Lung (tissue), 12 donors: ENCODE results near the gene MAPKAPK2. TPM values are rescaled to one million over a fixed set of nuclear protein-coding genes. Genes with fewer than 3 reads are reported as not detected.
A peak's percentile ranks its signal among the peaks of the same experiment; 100 is the strongest.

Experiments used
- ATAC-seq: fragments of 200-7000 bp; cut with Tn5 transposase; one replicate; pipeline ENCODE4 v1.9.1; 2020; ENCODE audit warnings: moderate number of reproducible peaks; ENCODE audit not compliant: insufficient read depth, low FRiP score
- DNase-seq, 3 donors: peaks; one replicate each; pipeline ENCODE4 v3.0.0-alpha.2; 2013 to 2017
- H3K27ac ChIP-seq, 2 donors: one replicate each; pipeline ENCODE4 v1.5.1; 2013; ENCODE audit warnings: mild to moderate bottlenecking in 2 of 2, moderate library complexity in 2 of 2, control low read depth in 1 of 2, inconsistent platforms in 1 of 2, low read depth in 1 of 2, low read length in 1 of 2
- H3K27me3 ChIP-seq, 3 donors: one replicate each; pipeline ENCODE4 v1.5.1; 2013; ENCODE audit warnings: low read length in 2 of 3; ENCODE audit not compliant: control insufficient read depth in 3 of 3, insufficient read depth in 3 of 3
- H3K36me3 ChIP-seq, 4 donors: one replicate each; pipeline ENCODE4 v1.5.1; 2013; ENCODE audit warnings: low read length in 4 of 4, mild to moderate bottlenecking in 1 of 4, moderate library complexity in 1 of 4; ENCODE audit not compliant: control insufficient read depth in 4 of 4, insufficient read depth in 4 of 4
- H3K4me1 ChIP-seq, 5 donors: one replicate each; pipeline ENCODE4 v1.5.1; 2013; ENCODE audit warnings: low read length in 5 of 5, mild to moderate bottlenecking in 2 of 5, moderate library complexity in 1 of 5; ENCODE audit not compliant: control insufficient read depth in 5 of 5, insufficient read depth in 5 of 5
- H3K4me3 ChIP-seq: one replicate; pipeline ENCODE4 v1.5.1; 2013; ENCODE audit warnings: mild to moderate bottlenecking, control low read depth, moderate library complexity
- H3K9ac ChIP-seq, 2 donors: one replicate each; pipeline ENCODE4 v1.5.1; 2013; ENCODE audit warnings: low read length in 2 of 2, control low read depth in 1 of 2; ENCODE audit not compliant: insufficient read depth in 1 of 2
- H3K9me3 ChIP-seq, 4 donors: one replicate each; pipeline ENCODE4 v1.5.1; 2013; ENCODE audit warnings: low read length in 3 of 4, mild to moderate bottlenecking in 1 of 4, moderate library complexity in 1 of 4; ENCODE audit not compliant: control insufficient read depth in 4 of 4, insufficient read depth in 3 of 4
- WGBS, 2 donors: extraction: QIAGEN DNeasy Blood & Tissue Kit; methylation state at CpG; one replicate each; pipeline ENCODE4 v1.1.7; 2013; 5-methylcytosine and 5-hydroxymethylcytosine counted together
- polyA plus RNA-seq, 2 donors: library from polyadenylated mRNA; stranded (reverse); fragments of 200-250 nt; gene quantifications; one replicate each; pipeline ENCODE4 v1.2.1, GENCODE V29; 2013
- total RNA-seq, 2 donors: library from RNA; depleted of rRNA in 1 of 2; stranded (reverse); fragments of >200 nt in 1 of 2; gene quantifications; one replicate each; pipeline ENCODE4 v1.2.1, GENCODE V29; 2014 to 2021
- TF ChIP-seq, protein P1 (sequence below): IDR thresholded peaks from 2 replicates; pipeline ENCODE4 v1.5.1; 2012; ENCODE audit warnings: mild to moderate bottlenecking; ENCODE audit errors: control extremely low read depth, extremely low read depth
- donor health status: control.
- donor health status: control.
- donor health status: Bipolar disorder and iron deficiency.
- donor health status: healthy.
- donor health status: DM: yes; HTN: yes; CAD: no.

The MAPKAPK2 gene
- total and polyA plus RNA-seq, 4 donors: 35.8 to 116 (median 75.1) TPM

DNA sequence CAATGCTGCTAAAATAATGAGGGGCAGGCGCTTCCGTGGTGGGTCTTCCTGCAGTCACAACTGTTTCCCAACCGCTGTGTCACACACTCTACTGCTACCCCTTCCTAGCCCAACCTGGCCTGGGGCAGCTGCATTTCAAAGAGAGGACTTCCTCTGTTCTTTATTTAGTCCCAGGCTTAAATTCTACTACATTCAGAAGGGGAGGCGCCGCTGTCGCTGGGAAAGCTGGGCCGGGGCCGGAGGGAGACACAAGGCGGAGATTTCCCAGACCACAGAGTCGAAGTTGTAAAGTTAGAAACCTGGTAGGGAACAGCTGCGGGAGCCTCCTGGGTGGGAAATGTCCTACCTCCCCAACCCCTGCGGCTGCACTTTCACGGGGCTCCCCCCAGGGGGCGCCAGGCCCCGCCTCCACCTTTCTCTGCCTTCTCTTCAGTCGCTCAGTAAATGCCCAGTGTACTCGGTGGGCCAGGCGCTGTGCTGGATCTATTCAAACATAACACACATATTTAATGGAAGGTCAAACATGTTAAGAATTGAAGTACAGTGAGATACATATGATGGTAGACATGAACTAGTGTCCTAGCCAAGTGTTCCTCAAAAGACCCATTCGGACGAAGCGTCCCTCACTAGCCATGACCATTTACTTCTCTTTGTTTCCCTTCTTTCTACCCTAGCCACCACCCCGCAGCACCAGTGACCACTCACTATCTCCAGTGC lies 26.3 kb upstream of the MAPKAPK2 start:
- H3K4me3 ChIP-seq: no peak overlapping the region
- no peak for ATAC-seq

GRCh38 chr1:206658981-206659273 lies 25.8 kb upstream of the MAPKAPK2 start:
- H3K27me3 ChIP-seq: peaks cover 0 to 18% (median 0%) of the 10 kb centered on the region in 3 donors
- no peaks in the 10 kb centered on the region for H3K9me3 ChIP-seq
- H3K36me3 ChIP-seq: no peaks in the 10 kb centered on the region
- WGBS, 2 donors: 67 to 78% methylated on average over 7 of the region's 7 CpGs
- DNase-seq (no peak), ATAC-seq (no peak)
- H3K9ac ChIP-seq: no peak overlapping the region
- H3K4me1 ChIP-seq: peaks cover 0 to 34% (median 9%) of the 10 kb centered on the region in 5 donors
- TF ChIP-seq, protein P1, sequence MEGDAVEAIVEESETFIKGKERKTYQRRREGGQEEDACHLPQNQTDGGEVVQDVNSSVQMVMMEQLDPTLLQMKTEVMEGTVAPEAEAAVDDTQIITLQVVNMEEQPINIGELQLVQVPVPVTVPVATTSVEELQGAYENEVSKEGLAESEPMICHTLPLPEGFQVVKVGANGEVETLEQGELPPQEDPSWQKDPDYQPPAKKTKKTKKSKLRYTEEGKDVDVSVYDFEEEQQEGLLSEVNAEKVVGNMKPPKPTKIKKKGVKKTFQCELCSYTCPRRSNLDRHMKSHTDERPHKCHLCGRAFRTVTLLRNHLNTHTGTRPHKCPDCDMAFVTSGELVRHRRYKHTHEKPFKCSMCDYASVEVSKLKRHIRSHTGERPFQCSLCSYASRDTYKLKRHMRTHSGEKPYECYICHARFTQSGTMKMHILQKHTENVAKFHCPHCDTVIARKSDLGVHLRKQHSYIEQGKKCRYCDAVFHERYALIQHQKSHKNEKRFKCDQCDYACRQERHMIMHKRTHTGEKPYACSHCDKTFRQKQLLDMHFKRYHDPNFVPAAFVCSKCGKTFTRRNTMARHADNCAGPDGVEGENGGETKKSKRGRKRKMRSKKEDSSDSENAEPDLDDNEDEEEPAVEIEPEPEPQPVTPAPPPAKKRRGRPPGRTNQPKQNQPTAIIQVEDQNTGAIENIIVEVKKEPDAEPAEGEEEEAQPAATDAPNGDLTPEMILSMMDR: no peak
- H3K27ac ChIP-seq: peak overlapping the region in 1 of 2 donors; percentile 89
- no peak overlapping the region for H3K4me3 ChIP-seq

More for the DNA sequence above, 26.3 kb upstream of the MAPKAPK2 start:
- no peaks in the 10 kb centered on the region for H3K9me3 ChIP-seq
- H3K9ac ChIP-seq: no peak overlapping the region
- TF ChIP-seq, protein P1: no peak
- peaks cover 0 to 33% (median 8%) of the 10 kb centered on the region in 5 donors for H3K4me1 ChIP-seq
- H3K27ac ChIP-seq: peak overlapping the region in 1 of 2 donors; percentile 89
- H3K36me3 ChIP-seq: no peaks in the 10 kb centered on the region
- DNase-seq: peak in 1 of 3 donors; percentile 37
- WGBS, 2 donors: 20 to 30% methylated on average over 22 of the region's 22 CpGs
- peaks cover 0 to 17% (median 0%) of the 10 kb centered on the region in 3 donors for H3K27me3 ChIP-seq

DNA sequence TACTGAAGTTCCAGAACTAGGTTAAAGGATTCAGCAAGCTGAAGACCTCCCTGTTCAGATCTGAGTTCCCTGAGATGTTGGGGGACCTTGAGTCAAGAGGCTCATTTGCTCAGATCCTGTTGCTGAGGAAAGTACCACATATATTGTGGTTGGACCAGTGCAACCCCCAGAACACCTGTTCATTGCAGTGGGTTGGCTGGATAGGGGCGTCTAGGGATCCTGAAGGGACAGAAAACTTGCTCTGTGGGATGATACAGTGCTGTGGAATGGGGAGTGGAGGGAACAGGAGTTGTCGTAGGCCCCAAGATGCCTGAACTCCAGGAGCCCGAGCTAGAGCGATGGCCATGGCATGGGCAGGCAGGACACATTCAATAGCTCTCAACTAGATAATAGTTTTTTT lies 24.6 kb upstream of the MAPKAPK2 start:
- no peak overlapping the region for H3K9ac ChIP-seq
- TF ChIP-seq, protein P1: no peak
- DNase-seq (no peak), ATAC-seq (no peak)
- no peaks in the 10 kb centered on the region for H3K36me3 ChIP-seq
- peaks cover 0 to 24% (median 9%) of the 10 kb centered on the region in 5 donors for H3K4me1 ChIP-seq
- peak overlapping the region in 1 of 2 donors; percentile 89 for H3K27ac ChIP-seq
- peaks cover 0 to 18% (median 0%) of the 10 kb centered on the region in 3 donors for H3K27me3 ChIP-seq
- no peaks in the 10 kb centered on the region for H3K9me3 ChIP-seq
- H3K4me3 ChIP-seq: no peak overlapping the region
- WGBS, 2 donors: 93 to 95% methylated on average over 4 of the region's 4 CpGs
